Adipocyte (in vitro differentiated cells): Measurements from ENCODE around the gene CXCL1.
A peak's percentile ranks its signal among the peaks of the same experiment; 100 is the strongest.

Source experiments
- DNase-seq: peaks from one replicate; pipeline ENCODE4 v3.0.0-alpha.2; 2015; ENCODE audit warnings: low read depth
- H3K27me3 ChIP-seq: replicated peaks from 2 replicates; pipeline ENCODE4 v1.7.0; 2013; ENCODE audit warnings: mild to moderate bottlenecking, low read length, moderate library complexity; ENCODE audit not compliant: control insufficient read depth, insufficient read depth
- H3K36me3 ChIP-seq: 2 replicates; pipeline ENCODE4 v1.7.0; 2013; ENCODE audit warnings: low read length, mild to moderate bottlenecking, moderate library complexity; ENCODE audit not compliant: control insufficient read depth, insufficient read depth, severe bottlenecking
- H3K4me1 ChIP-seq: 2 replicates; pipeline ENCODE4 v1.7.0; 2013; ENCODE audit warnings: mild to moderate bottlenecking, low read length, moderate library complexity; ENCODE audit not compliant: control insufficient read depth, insufficient read depth
- H3K4me3 ChIP-seq: 2 replicates; pipeline ENCODE4 v1.7.0; 2013; ENCODE audit warnings: mild to moderate bottlenecking, low read length, moderate library complexity
- H3K9ac ChIP-seq: 2 replicates; pipeline ENCODE4 v1.7.0; 2013; ENCODE audit warnings: mild to moderate bottlenecking, low read length, moderate library complexity
- H3K9me3 ChIP-seq: 2 replicates; pipeline ENCODE4 v1.7.0; 2013; ENCODE audit warnings: mild to moderate bottlenecking, low read length, moderate library complexity; ENCODE audit not compliant: control insufficient read depth

The CXCL1 gene

DNA sequence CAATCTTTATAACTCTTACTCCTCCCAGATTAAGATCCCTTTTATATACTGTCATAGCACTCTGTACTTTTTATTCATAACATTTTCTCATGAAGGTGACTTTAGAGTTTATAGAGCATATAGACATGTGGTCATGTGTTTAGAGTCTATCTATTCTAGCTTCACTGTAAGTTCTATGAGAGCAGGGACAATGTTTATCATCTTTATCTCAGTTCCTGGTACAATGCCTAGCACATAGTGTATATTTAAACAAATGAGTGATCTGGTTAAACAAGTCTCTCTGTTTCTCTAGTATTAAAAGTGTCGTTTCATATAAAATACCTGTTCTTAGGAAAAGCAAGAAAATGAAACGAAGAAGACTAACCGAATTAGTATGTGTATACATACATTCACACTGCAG, 29.5 kb upstream of the CXCL1 start:
- peaks cover 23% of the 10 kb centered on the region for H3K4me1 ChIP-seq
- DNase-seq = no peak
- H3K36me3 ChIP-seq = no peaks in the 10 kb centered on the region
- H3K27me3 ChIP-seq = no peaks in the 10 kb centered on the region
- no peak overlapping the region for H3K9ac ChIP-seq
- no peaks in the 10 kb centered on the region for H3K9me3 ChIP-seq
- no peak overlapping the region for H3K4me3 ChIP-seq

GRCh38 chr4:73841243-73841925, 27.8 kb upstream of the CXCL1 start:
- Histone ChIP-seq H3K36me3 (no peaks in the 10 kb centered on the region), H3K9me3 (no peaks in the 10 kb centered on the region), H3K4me1 (peaks cover 25% of the 10 kb centered on the region), H3K4me3 (no peak overlapping the region), H3K27me3 (no peaks in the 10 kb centered on the region), H3K9ac (no peak overlapping the region)
- no peak for DNase-seq

DNA sequence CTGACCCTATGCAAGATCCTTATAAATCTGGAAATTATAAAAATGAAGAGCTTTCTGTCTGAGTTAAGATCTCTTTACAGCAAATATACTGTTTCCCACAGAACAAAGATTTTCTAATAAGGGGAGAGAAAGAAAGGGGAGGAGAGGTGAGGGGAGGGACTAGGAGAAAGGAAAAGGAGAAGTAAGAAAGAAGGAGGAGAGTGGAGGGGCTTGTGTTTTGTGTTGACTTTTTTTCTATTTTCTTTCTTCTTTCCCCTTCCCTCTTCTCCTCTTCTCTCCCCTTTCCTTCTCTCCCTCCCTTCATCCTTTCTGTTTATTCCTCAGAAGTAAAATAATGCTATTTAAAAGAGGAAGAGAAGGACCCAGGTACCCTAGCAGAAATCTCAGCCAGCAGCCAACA, 26.5 kb upstream of the CXCL1 start:
- H3K9ac ChIP-seq = no peak overlapping the region

GRCh38 chr4:73843369-73843768, 25.8 kb upstream of the CXCL1 start:
- H3K9me3 ChIP-seq = no peaks in the 10 kb centered on the region
- no peaks in the 10 kb centered on the region for H3K36me3 ChIP-seq
- peaks cover 17% of the 10 kb centered on the region for H3K4me1 ChIP-seq
- no peaks in the 10 kb centered on the region for H3K27me3 ChIP-seq
- no peak overlapping the region for H3K4me3 ChIP-seq
- no peak for DNase-seq
- no peak overlapping the region for H3K9ac ChIP-seq

More for the DNA sequence above, 26.5 kb upstream of the CXCL1 start:
- Histone ChIP-seq H3K36me3 (no peaks in the 10 kb centered on the region), H3K4me3 (no peak overlapping the region), H3K27me3 (no peaks in the 10 kb centered on the region), H3K4me1 (peaks cover 17% of the 10 kb centered on the region), H3K9me3 (no peaks in the 10 kb centered on the region)
- DNase-seq = no peak

GRCh38 chr4:73844345-73844744, 24.8 kb upstream of the CXCL1 start:
- H3K9me3 ChIP-seq = no peaks in the 10 kb centered on the region
- no peak overlapping the region for H3K9ac ChIP-seq
- no peak overlapping the region for H3K4me3 ChIP-seq
- H3K36me3 ChIP-seq = no peaks in the 10 kb centered on the region
- H3K27me3 ChIP-seq = no peaks in the 10 kb centered on the region
- peak; percentile 55 for DNase-seq
- H3K4me1 ChIP-seq = peaks cover 17% of the 10 kb centered on the region

- Histone ChIP-seq H3K4me1 (peaks cover 17% of the 10 kb centered on the region), H3K9me3 (no peaks in the 10 kb centered on the region), H3K27me3 (no peaks in the 10 kb centered on the region), H3K4me3 (no peak overlapping the region), H3K36me3 (no peaks in the 10 kb centered on the region), H3K9ac (no peak overlapping the region)
- no peak for DNase-seq
Measured at GRCh38 chr4:73844806-73845205, 24.4 kb upstream of the CXCL1 start.

GRCh38 chr4:73847526-73848182, 21.5 kb upstream of the CXCL1 start:
- Histone ChIP-seq H3K9me3 (no peaks in the 10 kb centered on the region), H3K4me1 (peaks cover 17% of the 10 kb centered on the region), H3K27me3 (no peaks in the 10 kb centered on the region), H3K9ac (no peak overlapping the region), H3K36me3 (no peaks in the 10 kb centered on the region), H3K4me3 (no peak overlapping the region)
- DNase-seq = no peak

DNA sequence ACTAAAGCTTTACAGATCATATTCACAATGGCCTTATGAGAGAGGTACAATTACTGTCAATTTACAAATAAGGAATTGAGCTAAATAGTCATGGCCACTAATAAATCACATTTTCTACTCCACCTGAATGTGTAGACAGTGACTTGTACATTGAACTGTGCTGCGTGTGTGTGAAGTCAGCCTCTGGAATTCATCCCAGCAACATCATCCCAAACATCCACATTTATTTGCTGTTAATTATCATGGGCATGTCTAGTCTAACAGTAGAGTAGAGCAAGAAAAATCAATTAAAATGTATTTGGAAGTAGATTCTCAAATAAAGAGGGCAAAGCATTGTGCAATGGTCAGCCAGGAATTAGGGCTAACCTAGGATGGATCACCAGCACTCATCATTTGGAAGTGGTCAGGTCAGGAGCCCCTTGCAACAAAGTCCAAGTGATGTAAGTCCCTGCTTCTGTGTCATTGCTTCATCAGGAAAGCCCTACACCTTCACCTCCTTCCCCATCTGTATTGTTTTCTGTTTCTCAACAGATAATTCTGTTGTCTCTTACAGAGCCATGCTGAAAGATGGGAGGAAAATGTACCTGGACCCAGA, 20.9 kb upstream of the CXCL1 start:
- Histone ChIP-seq H3K4me3 (no peak overlapping the region), H3K9me3 (no peaks in the 10 kb centered on the region), H3K9ac (no peak overlapping the region), H3K4me1 (peaks cover 20% of the 10 kb centered on the region), H3K27me3 (no peaks in the 10 kb centered on the region), H3K36me3 (no peaks in the 10 kb centered on the region)
- no peak for DNase-seq

DNA sequence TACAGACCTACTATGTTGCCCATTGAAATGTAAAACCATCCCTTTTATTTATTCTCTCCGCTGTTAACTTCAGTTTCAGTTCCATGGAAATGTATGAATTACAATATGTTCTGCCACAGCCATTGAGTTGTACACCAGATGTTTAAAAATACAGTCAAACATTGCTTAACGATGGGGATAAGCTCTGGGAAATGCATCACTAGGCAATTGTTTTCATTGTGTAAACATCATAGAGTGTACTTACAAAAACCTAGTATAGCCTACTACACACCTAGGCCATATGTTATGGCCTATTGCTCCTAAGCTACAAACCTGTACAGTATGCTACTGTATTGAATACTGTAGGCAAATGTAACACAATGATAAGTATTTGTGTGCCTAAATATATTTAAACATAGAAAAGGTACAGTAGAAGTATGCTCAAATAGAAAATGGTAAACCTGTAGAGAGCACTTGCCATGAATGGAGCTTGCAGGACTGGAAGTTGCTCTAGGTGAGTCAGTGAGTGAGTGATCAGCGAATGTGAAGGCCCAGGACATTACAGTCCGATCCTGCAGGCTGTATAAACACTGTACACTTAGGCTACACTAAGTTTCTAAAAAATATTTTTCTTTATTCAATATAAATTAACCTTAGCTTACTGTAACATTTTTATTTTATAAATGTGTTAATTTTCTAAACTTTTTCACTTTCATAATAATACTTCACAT, 18.8 kb upstream of the CXCL1 start:
- peaks cover 7% of the 10 kb centered on the region for H3K4me1 ChIP-seq
- no peaks in the 10 kb centered on the region for H3K36me3 ChIP-seq
- H3K9me3 ChIP-seq = no peaks in the 10 kb centered on the region
- DNase-seq = no peak
- no peaks in the 10 kb centered on the region for H3K27me3 ChIP-seq
- H3K9ac ChIP-seq = no peak overlapping the region
- no peak overlapping the region for H3K4me3 ChIP-seq

DNA sequence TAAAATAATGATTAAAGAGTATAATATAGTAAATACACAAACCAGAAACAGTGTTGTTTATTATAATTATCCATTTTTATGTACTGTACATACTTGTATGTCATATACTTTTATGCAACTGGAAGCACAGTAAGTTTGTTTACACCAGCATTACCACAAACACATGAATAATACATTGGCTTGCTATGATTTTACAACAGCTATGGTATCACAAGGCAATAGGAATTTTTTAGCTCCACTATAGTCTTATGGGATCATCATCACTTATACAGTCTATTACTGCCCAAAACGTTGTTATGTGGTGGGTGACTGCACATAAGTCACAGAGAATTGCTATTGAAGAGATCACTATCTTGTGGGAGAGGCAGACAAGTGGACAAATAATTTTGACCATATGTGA, 17.9 kb upstream of the CXCL1 start:
- no peak for DNase-seq
- H3K9ac ChIP-seq = no peak overlapping the region
- no peaks in the 10 kb centered on the region for H3K27me3 ChIP-seq
- no peak overlapping the region for H3K4me3 ChIP-seq
- no peaks in the 10 kb centered on the region for H3K9me3 ChIP-seq
- peaks cover 13% of the 10 kb centered on the region for H3K4me1 ChIP-seq
- H3K36me3 ChIP-seq = no peaks in the 10 kb centered on the region

GRCh38 chr4:73852771-73853170, 16.4 kb upstream of the CXCL1 start:
- Histone ChIP-seq H3K9ac (no peak overlapping the region), H3K4me3 (no peak overlapping the region), H3K9me3 (peaks cover 10% of the 10 kb centered on the region), H3K4me1 (peaks cover 18% of the 10 kb centered on the region), H3K36me3 (no peaks in the 10 kb centered on the region), H3K27me3 (no peaks in the 10 kb centered on the region)
- no peak for DNase-seq
